HL-60 (cell line): ENCODE data around the gene XPA.

Experiments
- CTCF ChIP-seq: IDR thresholded peaks from one replicate; pipeline ENCODE4 v1.5.1; 2011; ENCODE audit warnings: low read length, control low read depth, inconsistent platforms; ENCODE audit not compliant: insufficient read depth
- POLR2AphosphoS5 ChIP-seq: IDR thresholded peaks from 2 replicates; pipeline ENCODE4 v1.6.1; 2012; ENCODE audit warnings: low read depth

GRCh38 chr9:97630591-97630990 lies 66.5 kb downstream of the XPA start:
- TF ChIP-seq CTCF (no peak), POLR2AphosphoS5 (no peak)
